Astrocyte (in vitro differentiated cells and primary cell): ENCODE measurements around the gene KLHL15. TPM values are rescaled to one million over a fixed set of nuclear protein-coding genes. Genes with fewer than 3 reads are reported as not detected.
"Not testable (repeated sequence)": the region's sequence is repeated elsewhere in the genome, so short reads cannot be mapped to it uniquely, and the experiment has no call there.

Source experiments
- DNase-seq: peaks from one replicate; pipeline ENCODE4 v3.0.0-alpha.2; 2010; ENCODE audit warnings: low read depth
- FAIRE-seq: peaks from 2 replicates; lab custom pipeline; 2011; peaks lifted over from hg19 to GRCh38; lab: Jason Lieb, UNC
- H2AFZ ChIP-seq: 2 replicates; pipeline ENCODE4 v1.6.0; 2012; ENCODE audit warnings: low read depth, low read length, inconsistent platforms
- H3K27ac ChIP-seq: 2 replicates; pipeline ENCODE4 v1.5.1; 2011; ENCODE audit warnings: low read depth, low read length, inconsistent platforms
- H3K27me3 ChIP-seq: 2 replicates; pipeline ENCODE4 v1.6.0; 2011; ENCODE audit warnings: low read length, inconsistent platforms; ENCODE audit not compliant: insufficient read depth
- H3K36me3 ChIP-seq: 2 replicates; pipeline ENCODE4 v1.5.1; 2011; ENCODE audit warnings: low read length, inconsistent platforms; ENCODE audit not compliant: insufficient read depth
- H3K4me1 ChIP-seq: 2 replicates; pipeline ENCODE4 v1.5.1; 2011; ENCODE audit warnings: low read length, inconsistent platforms; ENCODE audit not compliant: insufficient read depth
- H3K4me2 ChIP-seq: 2 replicates; pipeline ENCODE4 v1.6.0; 2012; ENCODE audit warnings: low read length, inconsistent platforms
- H3K4me3 ChIP-seq: 2 replicates; pipeline ENCODE4 v1.5.1; 2011; ENCODE audit warnings: low read depth, mild to moderate bottlenecking, low read length, inconsistent platforms; ENCODE audit not compliant: insufficient read depth
- H3K79me2 ChIP-seq: 2 replicates; pipeline ENCODE4 v1.6.0; 2012; ENCODE audit warnings: mild to moderate bottlenecking, low read length, inconsistent platforms; ENCODE audit not compliant: insufficient read depth
- H3K9ac ChIP-seq: 2 replicates; pipeline ENCODE4 v1.6.0; 2012; ENCODE audit warnings: mild to moderate bottlenecking, low read length, inconsistent platforms
- H3K9me3 ChIP-seq: 2 replicates; pipeline ENCODE4 v1.5.1; 2012; ENCODE audit warnings: low read depth, mild to moderate bottlenecking, low read length, inconsistent platforms; ENCODE audit not compliant: insufficient read depth
- H4K20me1 ChIP-seq: 2 replicates; pipeline ENCODE4 v1.6.0; 2012; ENCODE audit warnings: low read length, inconsistent platforms; ENCODE audit not compliant: insufficient read depth
- H3K27ac Mint-ChIP-seq: one replicate; pipeline ENCODE4 v1.8.0; 2021; ENCODE audit warnings: mild to moderate bottlenecking, mixed read lengths; ENCODE audit not compliant: unreplicated experiment
- H3K27me3 Mint-ChIP-seq: one replicate; pipeline ENCODE4 v1.8.0; 2021; ENCODE audit warnings: low read depth, mixed read lengths; ENCODE audit not compliant: unreplicated experiment
- H3K36me3 Mint-ChIP-seq: one replicate; pipeline ENCODE4 v1.8.0; 2021; ENCODE audit warnings: low read depth, mixed read lengths; ENCODE audit not compliant: unreplicated experiment
- H3K4me1 Mint-ChIP-seq: one replicate; pipeline ENCODE4 v1.8.0; 2021; ENCODE audit warnings: low read depth, mixed read lengths; ENCODE audit not compliant: unreplicated experiment
- H3K4me3 Mint-ChIP-seq: one replicate; pipeline ENCODE4 v1.8.0; 2021; ENCODE audit warnings: mild to moderate bottlenecking, moderate library complexity, mixed read lengths; ENCODE audit not compliant: unreplicated experiment
- H3K9me3 Mint-ChIP-seq: one replicate; pipeline ENCODE4 v1.8.0; 2021; ENCODE audit warnings: mild to moderate bottlenecking, mixed read lengths; ENCODE audit not compliant: unreplicated experiment
- CTCF ChIP-seq: IDR thresholded peaks from 2 replicates; pipeline ENCODE4 v1.5.1; 2011; ENCODE audit warnings: low read depth, mild to moderate bottlenecking, inconsistent platforms, low read length, moderate library complexity; ENCODE audit not compliant: insufficient read depth
- EZH2 ChIP-seq: IDR thresholded peaks from 2 replicates; pipeline ENCODE4 v1.6.1; 2012; ENCODE audit warnings: mild to moderate bottlenecking, low read length, inconsistent platforms; ENCODE audit not compliant: insufficient read depth
- total RNA-seq: library from RNA; stranded (reverse); gene quantifications from 2 replicates; pipeline ENCODE4 v1.2.1, GENCODE V29; 2021

KLHL15 gene
- total RNA-seq, 1 donor from 2014 or later = 7.5 TPM

- Mint-ChIP-seq H3K36me3 (no peaks in the 10 kb centered on the region), H3K4me3 (no peak overlapping the region), H3K27ac (no peak overlapping the region), H3K4me1 (no peaks in the 10 kb centered on the region), H3K9me3 (no peaks in the 10 kb centered on the region), H3K27me3 (no peaks in the 10 kb centered on the region)
- peak; percentile 92 for FAIRE-seq
- H3K9me3 ChIP-seq = no peaks in the 10 kb centered on the region
- H3K4me3 ChIP-seq = no peak overlapping the region
- no peak overlapping the region for H2AFZ ChIP-seq
- H3K9ac ChIP-seq = no peak overlapping the region
- H3K27me3 ChIP-seq = no peaks in the 10 kb centered on the region
- no peak for DNase-seq
- peaks cover 4% of the 10 kb centered on the region for H3K4me1 ChIP-seq
- TF ChIP-seq EZH2 = no peak
- no peak overlapping the region for H3K4me2 ChIP-seq
- H3K27ac ChIP-seq = no peak overlapping the region
- peaks cover 5% of the 10 kb centered on the region for H4K20me1 ChIP-seq
- H3K36me3 ChIP-seq = no peaks in the 10 kb centered on the region
- no peaks in the 10 kb centered on the region for H3K79me2 ChIP-seq
These were observed 48.5 kb downstream of the KLHL15 start for GRCh38 chrX:23978491-23978890.

GRCh38 chrX:23965630-23966029 is 61.4 kb downstream of the KLHL15 start:
- DNase-seq, H3K79me2 ChIP-seq, H3K4me2 ChIP-seq, H3K36me3 Mint-ChIP-seq, H3K9ac ChIP-seq, H3K27ac Mint-ChIP-seq, H3K4me3 ChIP-seq, H4K20me1 ChIP-seq, H3K27me3 Mint-ChIP-seq, FAIRE-seq, H3K9me3 Mint-ChIP-seq, H3K9me3 ChIP-seq, H3K27ac ChIP-seq, H2AFZ ChIP-seq, H3K27me3 ChIP-seq, H3K4me1 Mint-ChIP-seq, H3K36me3 ChIP-seq, H3K4me1 ChIP-seq, H3K4me3 Mint-ChIP-seq: not testable (repeated sequence)

GRCh38 chrX:23964191-23964590 is 62.8 kb downstream of the KLHL15 start:
- Histone ChIP-seq H3K9ac (no peak overlapping the region), H3K4me2 (no peak overlapping the region), H3K4me3 (no peak overlapping the region), H3K27me3 (no peaks in the 10 kb centered on the region), H3K79me2 (no peaks in the 10 kb centered on the region), H2AFZ (no peak overlapping the region), H3K27ac (no peak overlapping the region), H4K20me1 (no peaks in the 10 kb centered on the region), H3K36me3 (no peaks in the 10 kb centered on the region), H3K4me1 (no peaks in the 10 kb centered on the region), H3K9me3 (no peaks in the 10 kb centered on the region)
- FAIRE-seq = peak; percentile 39
- Mint-ChIP-seq H3K27ac (no peak overlapping the region), H3K27me3 (no peaks in the 10 kb centered on the region), H3K9me3 (no peaks in the 10 kb centered on the region), H3K36me3 (no peaks in the 10 kb centered on the region), H3K4me3 (no peak overlapping the region), H3K4me1 (no peaks in the 10 kb centered on the region)
- no peak for DNase-seq
- TF ChIP-seq CTCF (no peak), EZH2 (no peak)
